Stimulated activated effector memory CD8-positive, alpha-beta T cell treated with anti-CD3 and anti-CD28 coated beads, Interleukin-12 subunit alpha, Interleukin-12 subunit beta, amount 100 ng/mL, for 72 hours (primary cell): ENCODE results near the gene TMED1.

Experiments used
- ATAC-seq: fragments of 150-1000 bp; cut with Tn5 transposase; 2 replicates; pipeline ENCODE4 v1.10.0; 2021
- DNase-seq, 2 donors: peaks; one replicate each; pipeline ENCODE4 v3.0.0; 2021 to 2022; ENCODE audit warnings: low spot score in 2 of 2
- H3K27ac Mint-ChIP-seq: one replicate; pipeline ENCODE4 v1.8.0; 2022; ENCODE audit warnings: mild to moderate bottlenecking, mixed read lengths
- H3K36me3 Mint-ChIP-seq: one replicate; pipeline ENCODE4 v1.8.0; 2022; ENCODE audit warnings: mild to moderate bottlenecking, mixed read lengths
- H3K4me1 Mint-ChIP-seq: one replicate; pipeline ENCODE4 v1.8.0; 2022; ENCODE audit warnings: mixed read lengths
- H3K4me3 Mint-ChIP-seq: one replicate; pipeline ENCODE4 v1.8.0; 2022; ENCODE audit warnings: mild to moderate bottlenecking, mixed read lengths
- H3K9me3 Mint-ChIP-seq: one replicate; pipeline ENCODE4 v1.8.0; 2022; ENCODE audit warnings: mixed read lengths

TMED1 gene

GRCh38 chr19:10811391-10812111 is 24.5 kb downstream of the TMED1 start:
- Mint-ChIP-seq H3K36me3 (peaks cover 77% of the 10 kb centered on the region), H3K4me1 (peaks cover 66% of the 10 kb centered on the region), H3K4me3 (no peak overlapping the region), H3K9me3 (peaks cover 3% of the 10 kb centered on the region), H3K27ac (peak overlapping the region; percentile 99)
- ATAC-seq, result no peak
- DNase-seq, result no peak

DNA sequence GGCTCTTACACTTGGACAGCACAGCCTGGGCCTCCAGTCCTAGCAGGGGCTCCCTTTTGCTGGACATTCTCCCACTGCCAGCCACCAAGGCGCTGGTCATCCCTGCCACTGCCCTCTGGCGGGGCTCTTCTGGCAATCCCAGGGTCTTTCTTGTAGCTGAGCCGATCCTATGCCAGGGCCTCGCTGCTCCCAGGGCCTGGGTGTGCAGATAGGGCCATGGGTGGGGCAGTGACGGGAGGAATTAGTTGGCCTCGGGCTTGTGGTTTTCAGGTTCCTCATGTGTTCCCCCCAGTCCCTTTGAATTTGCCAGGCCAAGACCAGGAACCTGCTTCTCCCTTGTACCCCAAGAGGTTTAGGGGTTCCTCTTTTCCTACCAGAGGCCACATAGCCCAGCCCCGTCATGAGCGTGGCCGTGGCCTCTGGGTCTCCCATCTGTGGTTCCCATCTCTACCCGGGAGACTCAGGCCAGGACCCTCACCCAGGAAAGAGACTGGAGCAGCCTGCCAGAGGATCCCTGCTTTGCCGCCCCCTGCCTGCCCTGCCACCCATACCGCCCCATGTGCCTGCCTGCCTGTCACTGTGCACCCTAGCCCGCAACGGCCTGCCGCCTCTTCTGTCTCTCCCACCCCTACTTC is 26.2 kb downstream of the TMED1 start:
- Mint-ChIP-seq H3K36me3 (peaks cover 85% of the 10 kb centered on the region), H3K4me3 (peak overlapping the region; percentile 51), H3K27ac (peak overlapping the region; percentile 99), H3K4me1 (peaks cover 58% of the 10 kb centered on the region), H3K9me3 (peaks cover 3% of the 10 kb centered on the region)
- ATAC-seq, result no peak
- no peak for DNase-seq

GRCh38 chr19:10808937-10809649 is 26.9 kb downstream of the TMED1 start:
- DNase-seq (peak in 1 of 2 donors; percentile 86), ATAC-seq (peak; percentile 73)
- Mint-ChIP-seq H3K27ac (peak overlapping the region; percentile 99), H3K4me3 (peak overlapping the region; percentile 51), H3K9me3 (peaks cover 3% of the 10 kb centered on the region), H3K36me3 (peaks cover 85% of the 10 kb centered on the region), H3K4me1 (peaks cover 53% of the 10 kb centered on the region)

DNA sequence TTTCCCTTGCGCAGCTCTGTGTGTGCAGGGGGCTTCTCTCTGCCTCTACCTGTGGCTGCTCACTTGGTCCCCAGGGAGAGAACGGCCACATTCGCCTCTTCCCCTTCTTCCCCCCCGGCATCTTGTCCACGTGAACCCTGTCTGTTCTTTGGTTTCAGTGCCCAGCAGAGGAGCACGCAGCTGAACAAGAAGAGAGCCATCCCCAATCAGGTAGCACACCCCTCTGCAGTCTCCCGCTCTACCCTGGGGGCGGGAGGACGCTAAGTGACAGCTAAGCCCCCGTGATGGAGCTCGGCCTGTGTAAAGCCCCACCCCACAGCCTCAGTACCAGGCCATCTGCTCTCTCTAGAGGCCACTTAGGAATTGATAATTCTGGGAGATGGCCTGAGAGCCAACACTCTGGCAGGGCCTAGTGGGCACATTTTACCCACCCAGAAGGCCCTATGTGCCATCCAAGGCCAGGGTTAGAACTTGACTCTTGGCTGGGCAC is 30.2 kb downstream of the TMED1 start:
- peak overlapping the region; percentile 73 for H3K27ac Mint-ChIP-seq
- DNase-seq (no peak), ATAC-seq (no peak)
- H3K4me1 Mint-ChIP-seq, result peaks cover 37% of the 10 kb centered on the region
- peaks cover 96% of the 10 kb centered on the region for H3K36me3 Mint-ChIP-seq
- H3K9me3 Mint-ChIP-seq, result peaks cover 3% of the 10 kb centered on the region
- no peak overlapping the region for H3K4me3 Mint-ChIP-seq

- Mint-ChIP-seq H3K36me3 (peaks cover 96% of the 10 kb centered on the region), H3K4me3 (no peak overlapping the region), H3K27ac (peak overlapping the region; percentile 73), H3K4me1 (peaks cover 35% of the 10 kb centered on the region), H3K9me3 (peaks cover 3% of the 10 kb centered on the region)
- ATAC-seq (no peak), DNase-seq (no peak)
These were observed 30.8 kb downstream of the TMED1 start for GRCh38 chr19:10805065-10805757.

DNA sequence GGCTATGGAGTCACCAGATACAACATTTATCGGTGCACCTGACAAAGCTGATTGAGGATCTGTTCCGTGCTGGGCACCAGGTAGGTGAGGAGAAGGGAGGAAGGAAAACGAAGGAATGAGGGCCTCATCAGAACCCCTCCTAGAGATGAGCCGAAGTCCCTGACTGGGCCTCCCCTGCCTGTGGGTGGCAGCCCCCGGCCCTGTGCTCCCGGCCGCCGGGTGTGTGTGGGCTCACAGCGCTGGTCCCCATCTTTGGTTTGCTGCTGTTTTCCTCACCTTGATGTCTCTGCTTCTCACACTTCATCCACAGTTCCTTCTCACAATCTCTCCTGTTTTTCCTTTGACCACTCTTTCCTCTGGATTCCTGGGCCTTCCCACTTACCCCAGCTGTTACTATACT is 32.8 kb downstream of the TMED1 start:
- Mint-ChIP-seq H3K4me1 (peaks cover 35% of the 10 kb centered on the region), H3K36me3 (peaks cover 90% of the 10 kb centered on the region), H3K9me3 (no peaks in the 10 kb centered on the region), H3K4me3 (no peak overlapping the region), H3K27ac (peak overlapping the region; percentile 91)
- ATAC-seq (no peak), DNase-seq (no peak)

GRCh38 chr19:10802479-10802878 is 33.5 kb downstream of the TMED1 start:
- no peak for ATAC-seq
- peak overlapping the region; percentile 91 for H3K27ac Mint-ChIP-seq
- H3K36me3 Mint-ChIP-seq, result peaks cover 90% of the 10 kb centered on the region
- H3K4me1 Mint-ChIP-seq, result peaks cover 38% of the 10 kb centered on the region
- no peak for DNase-seq
- no peak overlapping the region for H3K4me3 Mint-ChIP-seq
- no peaks in the 10 kb centered on the region for H3K9me3 Mint-ChIP-seq

DNA sequence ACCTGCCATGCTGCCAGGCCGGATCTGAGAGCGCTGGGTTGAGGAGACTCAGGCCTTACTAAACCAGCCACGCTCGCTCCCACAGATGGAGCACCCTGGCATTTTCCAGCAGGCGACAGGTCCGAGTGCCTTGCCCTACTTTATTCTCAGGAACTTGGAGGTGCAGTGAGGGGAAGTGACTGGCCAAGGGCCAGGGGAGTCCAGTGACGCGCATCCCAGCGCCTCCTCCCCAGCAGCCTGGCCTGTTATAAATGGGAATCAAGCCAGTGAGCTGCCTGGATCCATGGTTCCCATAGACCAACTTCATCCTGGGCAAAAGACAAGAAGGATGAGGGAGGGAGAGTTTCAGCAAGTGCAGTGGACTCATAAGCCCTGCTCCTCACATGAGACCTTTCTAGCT is 35.5 kb downstream of the TMED1 start:
- peak overlapping the region; percentile 94 for H3K27ac Mint-ChIP-seq
- ATAC-seq, result no peak

DNA sequence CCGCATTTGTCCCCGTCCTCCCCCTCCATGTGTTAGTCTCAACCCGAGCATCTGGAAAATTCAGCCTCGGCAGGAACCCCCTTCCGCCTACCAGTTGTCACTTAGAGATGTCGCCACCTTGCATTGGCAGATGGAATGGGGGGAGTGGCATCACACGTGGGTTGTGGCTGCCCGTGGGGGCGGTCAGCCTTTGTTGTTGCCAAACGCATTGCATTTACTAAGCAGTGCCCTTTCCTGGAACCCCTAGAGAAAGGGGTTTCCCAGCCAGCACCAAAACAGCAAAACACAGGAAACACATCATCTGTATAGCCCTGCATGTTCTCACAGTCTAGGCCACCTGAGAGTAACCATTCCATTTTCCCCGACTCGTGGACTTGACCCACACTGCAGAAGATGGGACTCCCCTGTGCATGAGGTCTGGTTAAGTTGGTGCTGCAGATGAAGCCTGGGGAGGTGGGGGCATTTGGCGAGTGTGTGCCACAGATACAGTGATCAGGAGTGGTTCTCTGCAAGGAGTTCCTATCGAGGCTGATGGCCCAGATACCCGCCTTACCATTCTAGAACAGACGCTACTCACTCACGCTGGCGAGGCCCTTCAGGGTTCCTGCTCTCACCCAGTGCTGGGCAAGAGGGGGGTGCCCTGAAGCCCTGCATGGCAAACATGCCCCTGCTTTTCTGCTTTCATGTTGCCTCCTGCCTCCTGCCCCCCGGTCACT is 38.3 kb downstream of the TMED1 start:
- H3K27ac Mint-ChIP-seq, result peak overlapping the region; percentile 94
- DNase-seq, result peak; percentile 86 to 98
- H3K4me3 Mint-ChIP-seq, result peak overlapping the region; percentile 76
- ATAC-seq, result peak; percentile 94
- H3K9me3 Mint-ChIP-seq, result no peaks in the 10 kb centered on the region
- peaks cover 92% of the 10 kb centered on the region for H3K36me3 Mint-ChIP-seq
- peaks cover 71% of the 10 kb centered on the region for H3K4me1 Mint-ChIP-seq

More for the DNA sequence above, 35.5 kb downstream of the TMED1 start:
- peaks cover 92% of the 10 kb centered on the region for H3K36me3 Mint-ChIP-seq
- H3K4me1 Mint-ChIP-seq, result peaks cover 57% of the 10 kb centered on the region
- no peaks in the 10 kb centered on the region for H3K9me3 Mint-ChIP-seq
- peak overlapping the region; percentile 76 for H3K4me3 Mint-ChIP-seq
- no peak for DNase-seq

DNA sequence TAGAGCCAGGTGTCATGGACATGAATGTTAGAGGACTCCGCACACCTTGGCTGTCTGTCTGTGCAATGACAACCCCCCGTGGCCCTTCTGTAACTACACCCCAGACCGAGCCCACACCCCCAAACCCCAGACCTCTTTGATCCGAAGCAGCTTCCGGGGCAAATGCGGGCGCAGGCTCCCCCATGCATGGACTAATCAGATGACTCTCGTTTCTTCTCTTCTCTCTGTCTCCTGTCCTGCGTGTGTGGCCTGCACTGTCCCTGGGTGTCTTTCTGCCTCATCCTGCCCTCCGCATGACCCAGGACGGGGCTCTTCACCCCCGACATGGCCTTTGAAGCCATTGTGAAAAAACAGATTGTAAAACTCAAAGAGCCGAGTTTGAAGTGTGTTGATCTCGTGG is 38.9 kb downstream of the TMED1 start:
- Mint-ChIP-seq H3K9me3 (no peaks in the 10 kb centered on the region), H3K27ac (peak overlapping the region; percentile 94), H3K4me1 (peaks cover 71% of the 10 kb centered on the region), H3K4me3 (peak overlapping the region; percentile 76), H3K36me3 (peaks cover 92% of the 10 kb centered on the region)
- DNase-seq (peak in 1 of 2 donors; percentile 78), ATAC-seq (peak; percentile 68)

- ATAC-seq (no peak), DNase-seq (no peak)
- Mint-ChIP-seq H3K27ac (peak overlapping the region; percentile 94), H3K4me1 (peaks cover 71% of the 10 kb centered on the region), H3K4me3 (peak overlapping the region; percentile 76), H3K9me3 (no peaks in the 10 kb centered on the region), H3K36me3 (peaks cover 92% of the 10 kb centered on the region)
These were observed 39.4 kb downstream of the TMED1 start for GRCh38 chr19:10796653-10797052.

DNA sequence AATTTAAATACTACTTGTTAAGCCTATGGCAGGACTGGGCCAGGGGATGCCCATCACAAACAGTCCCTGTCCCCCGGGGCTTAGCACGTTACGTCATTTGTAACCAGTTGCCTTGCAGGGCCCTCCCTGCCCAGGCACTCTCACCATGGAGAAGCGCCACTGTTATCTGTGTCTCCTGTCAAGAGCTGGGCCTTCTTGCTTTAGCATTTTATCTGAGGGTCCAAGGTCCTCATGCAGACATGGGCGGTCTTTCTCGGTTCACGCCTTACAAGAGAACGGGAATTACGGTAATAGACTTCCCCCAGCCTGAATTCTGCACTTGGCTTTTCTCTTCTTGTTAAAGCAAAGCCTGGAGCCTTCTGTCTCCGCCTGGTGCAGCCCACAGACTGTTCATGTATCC is 46.1 kb downstream of the TMED1 start:
- Mint-ChIP-seq H3K27ac (no peak overlapping the region), H3K36me3 (peaks cover 99% of the 10 kb centered on the region), H3K4me3 (no peak overlapping the region), H3K9me3 (no peaks in the 10 kb centered on the region), H3K4me1 (peaks cover 14% of the 10 kb centered on the region)
- DNase-seq, result no peak
- ATAC-seq, result no peak

DNA sequence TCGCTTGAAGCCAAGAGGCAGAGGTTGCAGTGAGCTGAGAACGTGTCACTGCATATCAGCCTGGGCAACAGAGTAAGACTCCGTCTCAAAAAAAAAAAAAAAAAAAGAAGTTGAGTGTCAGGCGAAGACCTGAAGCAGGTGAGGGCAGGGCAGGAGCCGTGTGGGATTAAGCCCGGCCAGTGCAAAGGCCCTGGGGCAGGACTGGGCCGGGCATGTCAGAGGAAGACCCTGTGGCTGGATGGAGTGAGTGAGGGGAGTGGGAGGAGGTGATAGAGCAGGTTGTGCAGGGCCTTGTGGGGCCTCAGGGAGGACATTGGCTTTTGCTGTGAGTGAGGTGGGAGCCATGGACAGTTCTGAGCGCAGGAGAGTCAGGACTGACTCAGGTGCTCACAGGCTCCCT is 47.9 kb downstream of the TMED1 start:
- Mint-ChIP-seq H3K4me3 (no peak overlapping the region), H3K9me3 (no peaks in the 10 kb centered on the region), H3K36me3 (peaks cover 99% of the 10 kb centered on the region), H3K4me1 (peaks cover 2% of the 10 kb centered on the region), H3K27ac (no peak overlapping the region)
- DNase-seq (no peak), ATAC-seq (no peak)

- Mint-ChIP-seq H3K27ac (peak overlapping the region; percentile 56), H3K4me1 (peaks cover 14% of the 10 kb centered on the region), H3K4me3 (no peak overlapping the region), H3K36me3 (peaks cover 99% of the 10 kb centered on the region), H3K9me3 (no peaks in the 10 kb centered on the region)
- no peak for ATAC-seq
- DNase-seq, result no peak
These were observed 51.8 kb downstream of the TMED1 start for GRCh38 chr19:10784257-10784656.
